ENCODE results near the gene FOXP1. TPM values are rescaled to one million over a fixed set of nuclear protein-coding genes. Genes with fewer than 3 reads are reported as not detected.
A peak's percentile ranks its signal among the peaks of the same experiment; 100 is the strongest.

Gene FOXP1
- total RNA-seq, 1 experiment from 2014 or later: 6.5 TPM

DNA sequence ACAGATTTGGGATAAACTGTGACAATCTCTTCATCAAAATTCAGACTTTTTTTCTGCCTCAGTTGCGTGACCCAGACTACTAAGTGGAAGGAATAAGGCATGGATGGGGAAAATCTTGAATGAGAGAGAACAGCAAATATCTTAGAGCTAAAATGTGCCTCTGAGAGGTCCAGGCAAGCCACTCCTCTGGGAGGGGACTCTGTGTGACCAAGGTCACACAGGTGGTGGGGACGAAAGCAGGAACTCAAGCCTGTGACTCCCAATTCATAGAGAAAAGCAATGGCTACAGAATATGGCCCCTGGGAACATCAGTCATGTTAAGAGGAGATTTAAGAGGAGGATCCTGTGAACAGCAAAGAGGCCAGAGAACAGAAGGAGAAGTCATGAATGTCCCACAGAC, 268.1 kb downstream of the FOXP1 start:
- in situ Hi-C loops (cut with HindIII; ENCODE audit: low pct_unique_long_range_greater_than_20kb, low sequenced_read_pairs): no loop called here
- DNase-seq (ENCODE audit: low read depth, low spot score): no peak

DNA sequence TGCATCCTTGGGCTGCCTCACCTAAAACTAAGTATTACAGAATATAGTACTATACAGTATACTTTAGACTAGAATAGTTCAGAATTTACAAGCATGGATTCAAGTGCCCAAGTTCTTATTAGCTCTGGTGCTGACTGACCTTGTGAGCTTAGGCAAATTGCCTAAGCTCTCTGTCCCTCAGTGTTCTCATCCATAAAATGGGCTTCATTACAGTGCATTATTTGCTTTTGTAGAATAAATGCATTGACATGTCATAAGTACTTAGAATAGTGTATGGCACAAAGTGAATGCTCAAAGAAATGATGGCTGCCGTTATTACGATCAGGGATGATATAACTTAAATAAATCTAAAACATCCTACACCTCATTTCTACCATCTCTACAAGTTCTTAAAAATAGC, 269.7 kb downstream of the FOXP1 start:
- in situ Hi-C loops (cut with HindIII; ENCODE audit: low pct_unique_long_range_greater_than_20kb, low sequenced_read_pairs): no loop called here
- DNase-seq (ENCODE audit: low read depth, low spot score): no peak

DNA sequence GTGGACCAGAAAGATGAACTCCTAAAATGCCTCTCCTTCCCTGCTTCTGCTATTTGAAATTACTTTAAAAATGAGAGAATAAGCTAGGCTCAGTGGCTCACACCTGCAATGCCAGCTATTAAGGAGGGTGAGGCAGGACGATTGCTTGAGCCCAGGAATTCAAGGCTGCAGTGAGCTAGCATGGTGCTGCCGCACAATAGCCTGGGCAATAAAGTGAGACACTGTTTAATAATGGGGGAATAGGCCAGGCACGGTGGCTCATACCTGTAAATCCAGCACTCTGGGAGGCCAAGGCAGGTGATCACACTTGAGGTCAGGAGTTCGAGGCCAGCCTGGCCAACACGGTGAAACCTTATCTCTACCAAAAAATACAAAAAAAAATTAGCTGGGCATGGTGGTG, 271.1 kb downstream of the FOXP1 start:
- in situ Hi-C loops (cut with HindIII; ENCODE audit: low pct_unique_long_range_greater_than_20kb, low sequenced_read_pairs): no loop called here
- no peak for DNase-seq (ENCODE audit: low read depth, low spot score)

DNA sequence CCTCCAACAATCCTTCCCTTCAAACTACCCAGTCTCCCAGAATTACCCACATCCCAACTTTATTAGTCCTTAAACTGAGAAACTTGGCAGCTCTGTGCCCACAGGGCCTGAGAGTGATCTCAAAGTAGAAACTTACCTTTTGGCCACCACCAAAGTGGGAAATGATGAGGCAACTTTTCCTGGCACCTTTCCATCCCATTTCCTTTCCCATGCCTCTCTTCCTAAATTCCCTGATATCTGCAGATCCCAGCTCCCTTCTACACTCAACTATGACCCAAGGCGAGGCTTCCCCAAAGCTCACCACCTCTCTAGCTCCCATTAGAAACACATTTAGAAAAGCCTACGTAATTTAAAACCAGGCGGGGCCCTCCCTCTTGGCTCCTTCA, 271.9 kb downstream of the FOXP1 start:
- in situ Hi-C loops (cut with HindIII; ENCODE audit: low pct_unique_long_range_greater_than_20kb, low sequenced_read_pairs): no loop called here
- DNase-seq (ENCODE audit: low read depth, low spot score): no peak

DNA sequence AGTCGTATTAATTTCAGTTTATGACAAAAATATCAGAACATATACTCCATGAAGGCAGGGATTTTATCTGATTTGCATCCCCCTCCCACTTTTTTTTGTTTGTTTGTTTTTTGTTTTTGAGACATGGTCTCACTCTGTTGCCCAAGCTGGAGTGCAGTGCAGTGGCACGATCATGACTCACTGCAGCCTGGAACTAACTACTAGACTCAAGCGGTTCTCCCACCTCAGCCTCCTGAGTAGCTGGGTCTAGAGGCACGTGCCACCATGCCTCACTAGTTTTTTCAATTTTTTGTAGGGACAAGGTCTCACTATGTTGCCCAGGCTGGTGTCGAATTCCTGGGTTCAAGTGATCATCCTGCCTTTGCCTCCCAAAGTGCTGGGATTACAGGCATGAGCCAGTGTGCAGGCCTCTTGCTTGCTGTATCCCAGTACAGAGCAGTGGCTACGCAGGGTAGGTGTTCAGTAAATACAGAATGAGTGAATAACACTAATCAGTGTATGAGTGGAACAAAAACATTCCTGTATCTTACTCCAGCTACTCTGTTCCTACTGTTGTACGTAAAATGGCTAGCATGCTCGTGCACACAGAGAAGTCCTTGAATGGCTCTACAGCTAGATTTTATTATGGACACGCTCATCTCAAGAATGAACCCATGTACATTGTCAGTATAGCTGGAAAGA, 272.4 kb downstream of the FOXP1 start:
- DNase-seq (ENCODE audit: low read depth, low spot score): no peak
- in situ Hi-C loops (cut with HindIII; ENCODE audit: low pct_unique_long_range_greater_than_20kb, low sequenced_read_pairs): no loop called here

DNA sequence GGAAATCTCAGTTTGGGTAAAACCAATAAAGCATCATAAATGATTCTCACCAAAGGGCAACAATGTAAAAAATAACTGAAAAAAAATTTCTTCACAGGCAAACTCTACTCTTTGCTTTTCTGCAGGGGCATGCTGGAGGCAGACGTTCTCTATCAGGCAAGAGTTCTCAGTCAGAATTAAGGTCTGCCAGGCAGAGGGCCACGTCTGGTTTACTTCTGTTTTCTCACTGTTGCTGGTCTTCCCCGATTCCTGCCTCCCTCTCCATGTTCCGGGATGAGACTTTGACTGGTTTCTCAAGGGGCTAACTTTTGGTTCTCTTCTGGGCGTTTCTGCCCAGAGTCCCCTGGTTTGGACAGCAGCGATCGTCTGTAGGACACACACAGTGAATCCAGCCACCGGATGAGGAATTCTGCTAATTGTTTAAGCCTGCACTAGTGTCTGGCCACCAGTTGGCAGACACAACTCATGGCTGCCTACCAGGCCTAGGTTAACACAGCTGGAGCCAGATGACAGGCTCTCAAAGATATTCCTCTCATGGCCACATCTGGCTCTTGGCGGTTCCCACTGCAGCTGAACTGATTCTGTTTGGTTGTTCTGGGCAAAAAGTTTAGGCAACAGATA, 273.1 kb downstream of the FOXP1 start:
- in situ Hi-C loops (cut with HindIII; ENCODE audit: low pct_unique_long_range_greater_than_20kb, low sequenced_read_pairs): no loop called here
- peak; percentile 13 for DNase-seq (ENCODE audit: low read depth, low spot score)

DNA sequence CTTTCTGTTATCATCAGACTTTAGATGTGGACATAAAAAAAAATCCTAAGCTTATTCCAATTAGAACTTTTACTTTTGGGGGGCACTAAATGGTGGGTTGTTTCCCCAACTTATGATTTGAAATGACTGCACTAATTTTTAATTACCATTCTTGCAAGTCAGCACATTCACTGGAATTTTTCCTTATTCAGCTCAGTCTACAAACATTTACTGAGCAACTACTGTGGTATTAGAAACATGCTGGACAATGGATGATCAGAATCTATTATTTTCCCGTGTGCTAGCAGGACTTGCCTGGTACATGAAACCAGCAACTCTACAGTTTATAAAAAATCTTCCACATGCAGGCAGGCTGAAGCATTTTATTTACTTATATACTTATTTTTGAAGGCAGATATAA, 273.6 kb downstream of the FOXP1 start:
- no peak for DNase-seq (ENCODE audit: low read depth, low spot score)
- in situ Hi-C loops (cut with HindIII; ENCODE audit: low pct_unique_long_range_greater_than_20kb, low sequenced_read_pairs): no loop called here

DNA sequence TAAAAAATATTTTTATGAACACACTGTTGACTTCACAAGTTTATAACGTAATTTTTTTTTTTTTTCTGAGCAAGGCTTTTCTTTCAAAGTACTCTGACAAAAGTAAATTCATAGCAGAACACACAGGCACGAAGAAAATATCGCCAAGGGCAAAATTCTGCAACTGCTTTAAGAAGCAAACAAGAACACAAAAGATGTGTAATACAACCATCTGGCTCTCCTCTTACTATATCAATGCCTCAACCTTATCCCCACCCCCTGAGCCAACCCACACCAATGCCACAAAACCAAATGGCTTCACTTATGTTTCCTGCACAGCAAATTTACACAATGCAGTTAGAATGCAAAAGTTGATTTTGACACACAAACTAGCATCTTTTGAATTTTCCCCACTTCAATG, 274.2 kb downstream of the FOXP1 start:
- in situ Hi-C loops (cut with HindIII; ENCODE audit: low pct_unique_long_range_greater_than_20kb, low sequenced_read_pairs): no loop called here
- DNase-seq (ENCODE audit: low read depth, low spot score): peak; percentile 71

DNA sequence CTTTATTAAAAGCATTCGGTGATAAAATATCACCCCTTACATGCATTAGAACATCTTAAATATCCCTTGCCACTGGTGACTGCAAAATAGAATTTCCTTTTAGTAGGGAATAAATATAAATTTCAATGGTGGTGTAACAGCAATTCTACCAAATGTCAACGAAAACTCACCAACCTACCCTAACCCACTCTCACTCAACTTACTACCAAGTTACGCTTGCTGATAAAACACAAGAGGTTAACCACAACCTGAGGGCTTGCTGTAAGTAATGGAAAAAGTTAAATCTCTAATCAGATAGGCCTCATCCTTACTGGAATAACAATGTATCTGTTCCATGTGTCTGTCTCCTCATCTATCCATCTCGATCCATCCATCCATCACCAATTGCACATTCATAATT, 274.7 kb downstream of the FOXP1 start:
- DNase-seq (ENCODE audit: low read depth, low spot score): peak; percentile 1
- in situ Hi-C loops (cut with HindIII; ENCODE audit: low pct_unique_long_range_greater_than_20kb, low sequenced_read_pairs): no loop called here

DNA sequence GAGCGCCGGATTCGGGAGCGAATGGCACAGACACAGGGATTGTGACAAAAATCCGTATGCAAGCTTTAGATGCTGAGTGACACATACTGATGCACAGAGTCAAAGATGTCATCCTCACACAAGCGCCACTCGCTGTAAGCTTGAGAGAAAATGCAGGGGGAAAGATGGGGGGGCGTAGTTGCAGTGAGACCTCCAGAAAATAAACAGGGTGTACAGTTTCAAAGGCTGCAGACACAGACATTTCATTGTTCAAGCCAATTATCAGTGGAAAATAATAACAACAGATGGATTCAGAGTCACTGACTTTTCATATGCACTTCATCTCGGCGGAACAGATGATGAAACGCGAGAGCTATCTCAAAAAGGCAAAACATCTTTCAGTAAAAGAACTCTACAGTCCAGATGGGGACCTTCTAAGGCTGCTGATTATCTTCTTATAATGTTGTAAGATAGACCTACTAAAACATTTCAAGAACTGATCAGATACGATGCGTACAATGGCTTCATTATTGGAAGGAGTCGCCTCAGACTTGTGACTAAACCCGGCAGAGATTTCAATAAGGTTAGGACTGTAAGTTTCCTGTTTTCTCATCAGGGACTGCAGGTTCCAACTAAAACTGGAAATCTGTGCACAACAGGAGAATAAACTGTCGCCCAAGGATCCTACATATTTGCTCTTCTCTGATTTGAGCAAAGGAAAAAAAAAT, 275.4 kb downstream of the FOXP1 start:
- in situ Hi-C loops (cut with HindIII; ENCODE audit: low pct_unique_long_range_greater_than_20kb, low sequenced_read_pairs): no loop called here
- DNase-seq (ENCODE audit: low read depth, low spot score): peak; percentile 80

DNA sequence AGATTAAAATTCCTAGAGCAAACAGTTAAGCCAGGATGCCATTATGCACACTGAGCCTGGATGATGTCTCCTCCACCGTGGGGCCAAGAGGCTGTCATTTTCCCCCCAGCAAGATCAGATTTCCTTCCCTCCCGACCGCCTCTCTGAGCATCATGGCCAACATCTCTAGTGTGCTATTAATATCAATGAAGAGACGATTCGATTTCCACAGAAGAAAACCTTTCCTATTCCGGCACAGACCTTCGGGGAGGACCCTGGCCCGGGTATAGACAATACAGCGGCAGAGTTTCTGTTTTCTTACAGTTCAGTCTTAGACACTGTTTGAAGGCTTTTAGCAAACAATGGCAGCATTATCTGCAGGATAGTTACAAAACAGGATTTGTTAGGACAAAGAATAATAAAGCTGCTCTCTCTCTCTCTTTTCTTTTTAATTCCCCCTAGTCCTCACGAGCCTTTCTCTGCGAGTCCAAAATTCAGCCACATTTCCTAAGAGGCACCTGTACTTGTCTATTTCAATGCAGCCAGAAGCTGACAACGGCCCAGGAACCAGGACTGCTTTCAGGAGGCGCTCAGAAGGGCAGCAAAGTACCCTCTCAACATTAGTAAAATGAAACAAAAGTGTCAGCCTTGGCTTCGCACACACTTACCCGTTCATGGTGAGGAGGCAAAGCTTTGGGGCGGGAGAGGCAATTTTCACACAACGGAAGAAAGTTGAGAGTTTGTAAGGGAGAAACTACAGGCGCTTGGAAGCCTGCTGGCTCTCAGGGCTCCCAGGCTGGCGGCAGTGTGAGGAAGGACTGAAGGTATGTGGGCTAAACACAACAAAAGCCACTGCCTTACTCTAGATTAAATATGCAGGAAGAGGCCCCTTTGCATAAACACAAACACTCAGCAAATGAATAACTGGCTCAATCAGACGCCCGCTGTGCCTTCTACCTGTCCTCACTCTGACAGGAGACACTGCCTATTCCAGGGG, 278.0 kb downstream of the FOXP1 start:
- in situ Hi-C loops (cut with HindIII; ENCODE audit: low pct_unique_long_range_greater_than_20kb, low sequenced_read_pairs): no loop called here
- DNase-seq (ENCODE audit: low read depth, low spot score): peak; percentile 59

DNA sequence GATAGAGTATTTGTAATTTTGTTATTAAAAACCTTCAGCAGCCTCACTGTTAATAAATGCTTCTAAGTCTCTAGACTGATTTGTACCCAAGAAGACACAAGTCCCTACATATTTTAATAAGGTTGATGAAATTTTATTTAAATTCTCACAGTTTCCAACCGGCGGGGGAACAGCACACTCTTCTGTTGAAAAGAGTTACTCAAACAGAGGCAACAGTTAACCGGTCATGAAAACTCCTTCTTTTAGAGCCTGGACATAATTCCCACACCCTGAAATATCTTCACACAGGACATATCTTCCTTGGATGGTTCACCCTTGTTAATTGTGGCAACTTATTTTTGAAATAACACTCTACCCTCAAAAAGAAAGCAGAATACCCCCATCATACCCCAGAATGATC, 278.8 kb downstream of the FOXP1 start:
- peak; percentile 23 for DNase-seq (ENCODE audit: low read depth, low spot score)
- in situ Hi-C loops (cut with HindIII; ENCODE audit: low pct_unique_long_range_greater_than_20kb, low sequenced_read_pairs): no loop called here

DNA sequence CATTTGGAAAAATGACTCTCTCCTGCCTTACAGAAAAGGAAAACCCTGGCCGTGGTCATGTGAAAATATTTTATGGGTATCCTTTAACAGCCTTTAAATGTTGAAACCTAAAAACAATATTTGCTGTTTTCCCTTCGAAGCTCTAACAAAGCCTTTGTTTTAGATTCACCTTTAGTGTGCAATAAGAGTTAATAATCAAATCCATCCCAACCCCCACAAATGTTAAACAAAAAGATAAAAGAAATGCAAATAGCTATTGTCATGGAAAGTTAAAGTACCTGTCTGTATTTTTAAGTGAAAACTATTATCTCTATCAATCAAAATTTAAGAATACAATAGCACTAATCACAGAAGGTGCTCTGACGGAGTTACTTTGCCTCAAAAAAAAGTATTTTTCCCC, 279.3 kb downstream of the FOXP1 start:
- in situ Hi-C loops (cut with HindIII; ENCODE audit: low pct_unique_long_range_greater_than_20kb, low sequenced_read_pairs): no loop called here
- no peak for DNase-seq (ENCODE audit: low read depth, low spot score)

DNA sequence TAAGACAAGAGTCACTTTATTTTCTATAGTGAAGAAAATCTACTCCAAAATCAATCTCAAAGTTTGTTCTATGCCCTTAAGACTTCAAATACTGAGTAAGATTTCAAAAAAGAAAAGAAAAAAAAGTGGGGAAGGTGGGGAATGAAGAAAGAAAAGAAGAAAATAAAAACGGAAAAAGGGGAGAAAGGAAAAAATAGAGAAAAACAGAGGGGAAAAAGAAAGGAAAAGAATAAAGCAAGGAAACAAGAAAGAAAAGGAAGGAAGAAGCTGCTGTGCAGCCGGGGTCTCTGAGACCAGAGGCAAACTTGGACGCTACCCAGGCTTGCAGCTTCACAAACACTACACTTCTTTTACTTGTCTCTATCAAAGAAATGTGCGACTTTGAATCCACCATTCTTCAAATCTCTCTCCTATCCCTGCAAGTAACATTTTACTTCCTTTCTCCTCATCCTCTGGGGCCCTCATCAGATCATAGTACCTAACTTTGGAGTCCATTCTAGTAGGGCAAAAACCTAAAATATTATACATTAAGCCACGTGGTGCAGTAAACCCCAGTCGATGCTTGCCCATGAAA, 279.8 kb downstream of the FOXP1 start:
- peak; percentile 4 for DNase-seq (ENCODE audit: low read depth, low spot score)
- in situ Hi-C loops (cut with HindIII; ENCODE audit: low pct_unique_long_range_greater_than_20kb, low sequenced_read_pairs): no loop called here

DNA sequence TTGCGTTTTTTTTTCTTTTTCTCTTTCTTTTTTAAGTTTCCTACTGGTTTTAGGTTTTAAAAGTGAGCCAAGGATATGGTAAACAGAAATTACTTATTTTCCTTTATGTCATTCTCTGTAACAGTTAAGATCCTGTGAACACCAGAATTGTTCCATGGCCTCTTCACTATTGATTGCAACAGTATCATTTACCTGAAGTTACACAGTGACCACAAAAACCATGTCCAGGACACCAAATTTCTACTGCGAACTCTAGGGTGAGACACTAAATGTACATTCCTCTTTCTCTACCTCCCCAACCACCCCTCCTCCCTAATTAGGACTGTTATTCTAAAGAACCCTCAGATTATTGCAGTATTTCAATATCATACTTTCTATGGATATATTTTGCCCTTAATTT, 280.9 kb downstream of the FOXP1 start:
- DNase-seq (ENCODE audit: low read depth, low spot score): no peak
- in situ Hi-C loops (cut with HindIII; ENCODE audit: low pct_unique_long_range_greater_than_20kb, low sequenced_read_pairs): no loop called here

DNA sequence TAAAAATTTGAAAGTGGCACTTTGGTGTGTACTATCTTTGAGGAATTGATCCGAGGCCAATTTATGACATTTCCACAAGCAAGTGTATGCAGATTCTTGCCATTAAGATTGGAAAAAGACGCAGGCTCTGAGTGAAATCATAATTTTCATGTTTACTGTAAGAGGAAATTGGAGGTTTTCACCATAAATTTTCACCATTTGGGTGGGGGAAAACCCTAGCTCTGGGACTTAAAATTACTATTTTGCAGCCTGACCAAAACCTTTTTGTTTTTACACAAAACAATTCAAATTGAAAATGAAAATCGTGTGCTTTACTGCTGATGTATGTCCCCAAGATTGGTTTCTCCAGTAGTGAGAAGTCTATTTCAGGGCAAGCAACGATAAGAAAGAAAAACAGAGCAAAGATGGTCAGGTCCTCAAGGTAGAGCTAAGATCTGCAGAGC, 282.6 kb downstream of the FOXP1 start:
- in situ Hi-C loops (cut with HindIII; ENCODE audit: low pct_unique_long_range_greater_than_20kb, low sequenced_read_pairs): no loop called here

DNA sequence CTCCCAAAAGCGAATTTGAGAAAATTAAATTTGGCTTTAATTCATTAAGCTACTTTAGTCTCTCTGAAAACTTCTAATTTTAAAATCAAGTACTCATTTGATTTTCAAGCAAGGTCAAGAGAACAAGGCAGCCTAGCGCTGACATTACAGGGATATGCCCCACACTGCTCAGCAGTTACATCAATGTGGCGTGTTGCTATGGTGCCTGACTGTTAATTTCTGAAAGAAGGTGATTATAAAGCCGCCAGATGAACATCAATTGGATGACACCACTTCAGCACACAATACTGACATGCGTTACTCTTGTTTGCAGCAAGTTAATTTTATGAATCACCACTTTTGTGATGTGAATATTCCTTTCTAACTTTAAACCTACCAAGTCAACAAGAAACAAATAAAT, 284.4 kb downstream of the FOXP1 start:
- in situ Hi-C loops (cut with HindIII; ENCODE audit: low pct_unique_long_range_greater_than_20kb, low sequenced_read_pairs): no loop called here
- DNase-seq (ENCODE audit: low read depth, low spot score): no peak

More for the DNA sequence above, 282.6 kb downstream of the FOXP1 start:
- DNase-seq (ENCODE audit: low read depth, low spot score): no peak

DNA sequence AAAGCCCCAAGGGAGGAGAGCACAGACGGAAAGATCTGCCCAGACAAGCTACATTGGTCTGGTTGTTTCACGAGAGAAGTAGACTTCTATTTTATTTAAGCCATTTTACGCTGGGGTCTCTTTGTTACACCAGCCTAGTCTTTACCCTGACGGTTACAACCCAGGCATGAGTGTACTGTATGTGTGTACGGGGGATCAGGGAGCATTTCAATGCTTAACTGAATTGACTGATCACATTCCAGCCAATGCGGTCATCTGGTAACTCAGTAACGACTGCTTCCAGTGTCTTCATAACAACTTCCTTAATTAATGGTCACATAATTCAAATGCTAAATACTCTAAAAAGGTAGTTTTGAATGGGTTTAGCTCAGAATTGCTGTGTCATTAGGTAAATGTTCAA, 288.6 kb downstream of the FOXP1 start:
- no peak for DNase-seq (ENCODE audit: low read depth, low spot score)
- in situ Hi-C loops (cut with HindIII; ENCODE audit: low pct_unique_long_range_greater_than_20kb, low sequenced_read_pairs): no loop called here

Measured in SK-MEL-5 (cell line).